Activated gamma-delta T cell treated with Interleukin-2 at 50 U/mL for 16 hours (primary cell): ENCODE results near the gene ADCY5.

ENCODE experiments used
- DNase-seq: peaks from one replicate; pipeline ENCODE4 v3.0.0-alpha.2; 2020

Gene ADCY5

GRCh38 chr3:123361071-123361470 is 87.8 kb downstream of the ADCY5 start:
- DNase-seq, result no peak

- no peak for DNase-seq
These were observed 91.6 kb downstream of the ADCY5 start for GRCh38 chr3:123357275-123357674.

GRCh38 chr3:123353850-123354233 is 95.0 kb downstream of the ADCY5 start:
- no peak for DNase-seq

GRCh38 chr3:123353227-123353849 is 95.6 kb downstream of the ADCY5 start:
- no peak for DNase-seq

GRCh38 chr3:123352134-123352554 is 96.7 kb downstream of the ADCY5 start:
- no peak for DNase-seq

GRCh38 chr3:123351501-123351900 is 97.4 kb downstream of the ADCY5 start:
- no peak for DNase-seq

GRCh38 chr3:123350971-123351370 is 97.9 kb downstream of the ADCY5 start:
- DNase-seq, result no peak

GRCh38 chr3:123349566-123350435 is 99.1 kb downstream of the ADCY5 start:
- no peak for DNase-seq

GRCh38 chr3:123349201-123349535 is 99.7 kb downstream of the ADCY5 start:
- DNase-seq, result no peak

- DNase-seq, result no peak
These were observed 100.3 kb downstream of the ADCY5 start for GRCh38 chr3:123348471-123349200.

- DNase-seq, result no peak
These were observed 101.1 kb downstream of the ADCY5 start for GRCh38 chr3:123347691-123348264.

GRCh38 chr3:123347205-123347604 is 101.7 kb downstream of the ADCY5 start:
- no peak for DNase-seq

GRCh38 chr3:123346021-123346420 is 102.9 kb downstream of the ADCY5 start:
- DNase-seq, result no peak

- no peak for DNase-seq
These were observed 103.8 kb downstream of the ADCY5 start for GRCh38 chr3:123344907-123345594.

- DNase-seq, result no peak
These were observed 104.5 kb downstream of the ADCY5 start for GRCh38 chr3:123344175-123344906.

GRCh38 chr3:123343296-123344174 is 105.4 kb downstream of the ADCY5 start:
- DNase-seq, result no peak

GRCh38 chr3:123342631-123343080 is 106.2 kb downstream of the ADCY5 start:
- no peak for DNase-seq

- no peak for DNase-seq
These were observed 106.8 kb downstream of the ADCY5 start for GRCh38 chr3:123341871-123342630.

- no peak for DNase-seq
These were observed 108.6 kb downstream of the ADCY5 start for GRCh38 chr3:123340336-123340735.

GRCh38 chr3:123339302-123339701 is 109.6 kb downstream of the ADCY5 start:
- no peak for DNase-seq
